NCI-H2227 (cell line): ENCODE results near the gene VPS26A.
"Not testable (repeated sequence)": the region's sequence is repeated elsewhere in the genome, so short reads cannot be mapped to it uniquely, and the experiment has no call there.

ENCODE experiments used
- DNase-seq: peaks from one replicate; lab custom pipeline; 2025; ENCODE audit not compliant: unreplicated experiment; lab: John Stamatoyannopoulos, UW

Gene VPS26A

GRCh38 chr10:69175326-69175725 is 51.3 kb downstream of the VPS26A start:
- not testable (repeated sequence) for DNase-seq

- DNase-seq = no peak
Observed at GRCh38 chr10:69176823-69177222, 52.8 kb downstream of the VPS26A start.

DNA sequence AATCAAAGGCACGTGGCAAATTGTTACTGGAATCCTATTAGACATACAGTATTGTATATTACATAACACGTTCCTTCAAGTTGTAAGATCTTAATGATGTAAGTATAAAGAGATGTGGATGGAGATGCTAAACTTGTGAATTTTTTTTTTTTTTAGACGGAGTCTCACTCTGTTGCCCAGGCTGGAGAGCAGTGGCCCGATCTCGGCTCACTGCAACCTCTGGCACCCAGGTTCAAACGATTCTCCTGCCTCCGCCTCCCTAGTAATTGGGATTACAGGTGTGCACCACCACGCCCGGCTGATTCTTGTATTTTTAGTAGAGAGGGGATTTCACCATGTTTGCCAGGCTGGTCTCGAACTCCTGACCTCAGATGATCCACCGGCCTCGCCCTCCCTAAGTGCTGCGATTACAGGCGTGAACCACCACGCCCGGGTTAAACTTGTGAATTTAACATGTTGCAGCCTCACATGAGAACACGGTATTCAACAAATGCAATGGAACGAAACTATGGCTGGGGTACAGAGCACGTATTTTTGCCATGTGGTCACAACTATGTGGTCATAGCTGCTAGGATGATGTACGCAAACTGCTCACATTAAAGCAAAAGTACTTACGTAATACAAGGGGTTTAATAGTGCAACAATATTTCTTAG is 55.2 kb downstream of the VPS26A start:
- DNase-seq = peak; percentile 80

- peak; percentile 95 for DNase-seq
Observed at GRCh38 chr10:69179743-69180524, 56.0 kb downstream of the VPS26A start, which contains the start of gene SUPV3L1. Gene SUPV3L1, plus strand, starts transcription at chr10:69180234. Its CDS starts 58 bp downstream, at chr10:69180292.

- peak; percentile 15 for DNase-seq
Observed at GRCh38 chr10:69180525-69181204, 56.7 kb downstream of the VPS26A start.

GRCh38 chr10:69181433-69181832 is 57.5 kb downstream of the VPS26A start:
- no peak for DNase-seq

- DNase-seq = no peak
Observed at GRCh38 chr10:69182005-69182404, 58.0 kb downstream of the VPS26A start.

- DNase-seq = no peak
Observed at GRCh38 chr10:69186524-69186923, 62.5 kb downstream of the VPS26A start.

GRCh38 chr10:69201045-69201444 is 77.1 kb downstream of the VPS26A start:
- no peak for DNase-seq

GRCh38 chr10:69202332-69202731 is 78.4 kb downstream of the VPS26A start:
- no peak for DNase-seq

GRCh38 chr10:69208761-69209160 is 84.8 kb downstream of the VPS26A start:
- DNase-seq = no peak

DNA sequence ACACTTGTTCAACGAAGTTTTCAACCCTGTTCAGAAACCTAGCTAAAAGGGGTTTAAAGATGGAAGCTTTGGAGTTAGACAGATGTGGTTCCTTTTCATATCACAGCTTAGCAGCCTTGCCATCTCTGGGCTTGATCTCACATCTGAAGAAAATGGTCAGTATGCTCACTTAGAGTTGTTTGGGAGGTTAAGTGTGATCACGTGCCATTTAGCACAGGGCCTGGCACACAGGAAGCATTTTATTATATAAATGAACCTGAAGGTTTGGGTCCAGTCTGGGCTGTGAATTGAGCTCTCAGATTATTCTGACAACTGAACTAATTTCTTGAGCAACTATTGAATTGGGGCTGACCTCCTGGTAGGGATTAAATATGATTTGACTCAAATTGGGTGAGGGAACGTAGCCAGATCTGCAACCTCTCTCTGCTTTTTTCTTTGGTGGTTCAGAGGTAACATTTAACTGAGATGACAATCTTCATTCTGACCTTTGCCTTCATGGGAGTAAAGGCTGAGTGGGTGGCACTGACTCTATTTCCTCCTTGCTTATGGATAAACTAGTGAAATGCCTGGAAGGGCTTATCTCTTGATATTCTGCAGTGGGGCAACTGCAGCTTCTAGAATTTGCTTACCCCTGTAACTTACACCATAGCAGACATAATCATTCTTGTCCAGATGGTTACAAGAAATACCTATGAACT is 86.0 kb downstream of the VPS26A start:
- no peak for DNase-seq

- no peak for DNase-seq
Observed at GRCh38 chr10:69211104-69211503, 87.1 kb downstream of the VPS26A start.

- no peak for DNase-seq
Observed at GRCh38 chr10:69211524-69211923, 87.5 kb downstream of the VPS26A start.

- DNase-seq = no peak
Observed at GRCh38 chr10:69213591-69214311, 89.8 kb downstream of the VPS26A start.

DNA sequence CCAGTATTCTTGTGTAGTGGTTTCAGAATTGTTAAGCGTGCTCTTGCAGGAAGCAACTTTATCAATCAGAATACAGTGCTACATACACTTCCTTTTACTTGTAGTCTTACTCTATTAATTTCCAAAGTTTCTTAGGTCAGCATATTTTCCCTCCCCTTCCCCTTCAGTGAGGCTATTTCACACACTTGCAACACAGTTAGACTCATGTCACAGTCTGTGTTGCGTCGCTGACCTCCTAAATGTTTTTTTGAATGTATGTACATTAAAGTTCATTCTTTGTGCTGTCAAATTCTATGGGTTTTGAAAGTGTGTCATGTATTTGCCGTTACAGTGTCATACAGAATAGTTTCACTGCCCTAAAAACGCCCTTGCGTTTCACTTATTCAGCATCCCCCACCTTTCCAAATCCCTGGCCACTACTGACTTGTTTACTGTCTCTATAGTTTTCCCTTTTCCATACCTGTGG is 90.7 kb downstream of the VPS26A start:
- no peak for DNase-seq

GRCh38 chr10:69215405-69216171 is 91.6 kb downstream of the VPS26A start:
- no peak for DNase-seq

DNA sequence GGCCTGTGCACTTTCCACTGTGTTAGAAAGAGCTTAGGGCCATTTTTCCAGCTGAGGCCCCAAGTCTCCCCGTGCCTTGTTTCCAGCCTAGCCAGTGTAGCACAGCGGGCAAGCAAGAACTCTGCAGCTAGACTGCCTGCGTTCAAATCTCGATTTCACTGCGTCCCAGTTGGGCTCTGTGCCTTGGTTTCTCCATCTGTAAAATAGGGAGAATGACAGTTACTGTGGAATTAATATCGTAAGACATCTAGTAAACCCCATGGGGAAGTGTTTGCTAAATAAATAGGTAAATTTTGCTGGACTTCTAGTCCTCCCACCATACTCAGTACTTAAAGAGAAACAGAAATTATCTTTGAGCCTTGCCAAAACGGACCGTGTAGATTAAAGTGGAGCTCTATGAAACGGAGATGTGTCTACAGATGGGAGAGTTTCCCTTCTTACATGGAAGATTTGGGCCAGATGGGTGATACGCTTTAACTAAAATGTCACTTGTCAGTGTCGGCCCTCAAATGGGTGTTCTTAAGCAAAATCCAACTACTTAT is 92.7 kb downstream of the VPS26A start:
- no peak for DNase-seq

DNA sequence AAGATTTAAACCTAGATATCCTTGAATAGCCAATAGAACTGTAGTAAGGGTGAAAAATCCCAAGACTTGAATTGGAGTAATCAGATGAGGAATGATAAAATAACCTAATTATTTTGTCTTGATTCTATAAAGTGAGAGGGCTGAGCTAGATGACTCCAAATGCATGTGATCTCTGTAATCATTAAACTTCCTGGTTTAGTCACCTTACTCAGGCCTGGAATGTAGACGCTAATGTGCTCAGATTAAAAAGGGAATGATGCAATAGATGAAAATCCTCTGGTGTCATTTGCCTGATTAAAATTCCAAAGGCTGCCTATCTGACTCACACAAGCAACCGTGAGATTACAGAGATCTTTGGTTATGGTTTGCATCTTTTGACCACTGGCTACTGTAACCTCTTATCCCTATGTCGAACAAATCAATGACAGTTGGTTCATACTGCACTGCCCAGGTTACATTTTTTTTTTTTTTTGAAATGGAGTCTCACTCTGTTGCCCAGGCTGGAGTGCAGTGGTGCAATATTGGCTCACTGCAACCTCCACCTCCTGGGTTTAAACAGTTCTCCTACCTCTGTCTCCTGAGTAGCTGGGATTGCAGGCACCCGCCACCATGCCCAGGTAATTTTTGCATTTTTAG is 93.3 kb downstream of the VPS26A start:
- no peak for DNase-seq
